Suprapubic skin (tissue), 4 donors: Measurements from ENCODE around the gene ETV2. TPM values are rescaled to one million over a fixed set of nuclear protein-coding genes. Genes with fewer than 3 reads are reported as not detected.
"Not testable (repeated sequence)": the region's sequence is repeated elsewhere in the genome, so short reads cannot be mapped to it uniquely, and the experiment has no call there.

ENCODE experiments used
- DNase-seq, 2 donors: peaks; one replicate each; pipeline ENCODE4 v3.0.0-alpha.2; 2019; ENCODE audit warnings: low spot score in 2 of 2
- H3K27ac ChIP-seq: fragments of 200-600 bp; sonication (generic); one replicate; pipeline ENCODE4 v1.5.1; 2019
- H3K27me3 ChIP-seq: fragments of 200-600 bp; sonication (generic); one replicate; pipeline ENCODE4 v1.5.1; 2019
- H3K36me3 ChIP-seq: fragments of 200-600 bp; sonication (generic); one replicate; pipeline ENCODE4 v1.5.1; 2019
- H3K4me1 ChIP-seq: fragments of 200-600 bp; sonication (generic); one replicate; pipeline ENCODE4 v1.5.1; 2019
- H3K4me3 ChIP-seq: fragments of 200-600 bp; sonication (generic); one replicate; pipeline ENCODE4 v1.5.1; 2019; ENCODE audit warnings: mild to moderate bottlenecking
- H3K9me3 ChIP-seq: fragments of 200-600 bp; sonication (generic); one replicate; pipeline ENCODE4 v1.5.1; 2019
- CTCF ChIP-seq, 2 donors: fragments of 200-600 bp in 1 of 2; fragments of 450-650 bp in 1 of 2; sonication (generic) in 1 of 2; IDR thresholded peaks; one replicate each; pipeline ENCODE4 v1.5.1; 2016 to 2019; ENCODE audit warnings: antibody characterized with exemption in 2 of 2, mild to moderate bottlenecking in 1 of 2, moderate library complexity in 1 of 2
- EP300 ChIP-seq: sonication (generic); formaldehyde crosslinking; IDR thresholded peaks from one replicate; pipeline ENCODE4 v1.6.1; 2017; ENCODE audit warnings: antibody characterized with exemption
- POLR2A ChIP-seq, 2 donors: fragments of 450-650 bp; IDR thresholded peaks; one replicate each; pipeline ENCODE4 v1.6.1; 2017; ENCODE audit warnings: antibody characterized with exemption in 2 of 2, mild to moderate bottlenecking in 2 of 2, moderate library complexity in 2 of 2
- POLR2AphosphoS5 ChIP-seq, 3 donors: sonication (generic); formaldehyde crosslinking; IDR thresholded peaks; one replicate each; pipeline ENCODE4 v1.6.1; 2017; ENCODE audit warnings: antibody characterized with exemption in 3 of 3
- WGBS: methylation state at CpG from one replicate; pipeline ENCODE4 v1.1.5; 2018; 5-methylcytosine and 5-hydroxymethylcytosine counted together
- total RNA-seq, 4 donors: library from RNA; depleted of rRNA; stranded (reverse); fragments of >200 nt; gene quantifications; one replicate each; pipeline ENCODE4 v1.1.0, GENCODE V29; 2016

The ETV2 gene
- total RNA-seq, 4 donors from 2014 or later = 1.0 to 4.0 (median 1.9) TPM

GRCh38 chr19:35670686-35671085 lies 29.1 kb downstream of the ETV2 start:
- no peak overlapping the region for H3K4me3 ChIP-seq
- peaks cover 36% of the 10 kb centered on the region for H3K27me3 ChIP-seq
- TF ChIP-seq CTCF (IDR thresholded peaks at IDR 0.05) (no peak), EP300 (no peak), POLR2A (IDR thresholded peaks at IDR 0.05) (no peak), POLR2AphosphoS5 (IDR thresholded peaks at IDR 0.05) (no peak)
- H3K4me1 ChIP-seq = peaks cover 15% of the 10 kb centered on the region
- H3K9me3 ChIP-seq = no peaks in the 10 kb centered on the region
- 74% methylated on average over 1 of the region's 1 CpG for WGBS
- no peak for DNase-seq
- H3K36me3 ChIP-seq = peaks cover under 1% of the 10 kb centered on the region
- H3K27ac ChIP-seq = no peak overlapping the region

GRCh38 chr19:35671818-35672217 lies 30.3 kb downstream of the ETV2 start:
- Histone ChIP-seq H3K4me1 (peaks cover 8% of the 10 kb centered on the region), H3K27me3 (peaks cover 36% of the 10 kb centered on the region), H3K36me3 (no peaks in the 10 kb centered on the region), H3K9me3 (no peaks in the 10 kb centered on the region), H3K27ac (no peak overlapping the region), H3K4me3 (no peak overlapping the region)
- whole genome bisulfite sequencing = 34% methylated on average over 3 of the region's 3 CpGs
- no peak for TF ChIP-seq CTCF (IDR thresholded peaks at IDR 0.05)
- no peak for TF ChIP-seq POLR2A (IDR thresholded peaks at IDR 0.05)
- no peak for TF ChIP-seq POLR2AphosphoS5 (IDR thresholded peaks at IDR 0.05)
- TF ChIP-seq EP300 = no peak
- no peak for DNase-seq

GRCh38 chr19:35673121-35673804 lies 31.7 kb downstream of the ETV2 start:
- DNase-seq = no peak
- no peaks in the 10 kb centered on the region for H3K36me3 ChIP-seq
- WGBS = 3% methylated on average over 39 of the region's 39 CpGs
- H3K4me1 ChIP-seq = peaks cover 8% of the 10 kb centered on the region
- no peak for TF ChIP-seq POLR2AphosphoS5 (IDR thresholded peaks at IDR 0.05)
- TF ChIP-seq EP300 = no peak
- no peak for TF ChIP-seq POLR2A (IDR thresholded peaks at IDR 0.05)
- TF ChIP-seq CTCF (IDR thresholded peaks at IDR 0.05) = no peak
- no peak overlapping the region for H3K27ac ChIP-seq
- H3K9me3 ChIP-seq = no peaks in the 10 kb centered on the region
- peaks cover 36% of the 10 kb centered on the region for H3K27me3 ChIP-seq
- H3K4me3 ChIP-seq = peak overlapping the region; percentile 38

- H3K27ac ChIP-seq = no peak overlapping the region
- H3K4me1 ChIP-seq = peaks cover 8% of the 10 kb centered on the region
- H3K27me3 ChIP-seq = peaks cover 28% of the 10 kb centered on the region
- H3K4me3 ChIP-seq = no peak overlapping the region
- TF ChIP-seq POLR2AphosphoS5 (IDR thresholded peaks at IDR 0.05) (no peak), CTCF (IDR thresholded peaks at IDR 0.05) (no peak), POLR2A (IDR thresholded peaks at IDR 0.05) (no peak), EP300 (no peak)
- H3K9me3 ChIP-seq = no peaks in the 10 kb centered on the region
- no peaks in the 10 kb centered on the region for H3K36me3 ChIP-seq
- WGBS = 74% methylated on average over 15 of the region's 15 CpGs
- DNase-seq = no peak
These were observed 34.1 kb downstream of the ETV2 start for GRCh38 chr19:35675589-35676140.

- no peaks in the 10 kb centered on the region for H3K4me1 ChIP-seq
- H3K36me3 ChIP-seq = no peaks in the 10 kb centered on the region
- no peak overlapping the region for H3K27ac ChIP-seq
- 40% methylated on average over 4 of the region's 4 CpGs for WGBS
- H3K9me3 ChIP-seq = no peaks in the 10 kb centered on the region
- DNase-seq = no peak
- H3K4me3 ChIP-seq = no peak overlapping the region
- TF ChIP-seq EP300 = no peak
- no peak for TF ChIP-seq POLR2AphosphoS5 (IDR thresholded peaks at IDR 0.05)
- TF ChIP-seq CTCF (IDR thresholded peaks at IDR 0.05) = no peak
- TF ChIP-seq POLR2A (IDR thresholded peaks at IDR 0.05) = no peak
- peaks cover 3% of the 10 kb centered on the region for H3K27me3 ChIP-seq
These were observed 48.3 kb downstream of the ETV2 start for GRCh38 chr19:35689836-35690235.

GRCh38 chr19:35691106-35691505 lies 49.6 kb downstream of the ETV2 start:
- H3K9me3 ChIP-seq, DNase-seq, H3K4me1 ChIP-seq, H3K27ac ChIP-seq, H3K27me3 ChIP-seq, H3K36me3 ChIP-seq, H3K4me3 ChIP-seq: not testable (repeated sequence)
- WGBS = no CpG with 5 or more reads among the region's 37 CpGs
